Heart left ventricle (tissue), 13 donors: ENCODE data around the gene TMEM147.

ENCODE experiments used
- POLR2A ChIP-seq, 2 donors: fragments of 450-650 bp; IDR thresholded peaks; one replicate each; pipeline ENCODE4 v1.6.1; 2017; ENCODE audit warnings: antibody characterized with exemption in 2 of 2, mild to moderate bottlenecking in 2 of 2, moderate library complexity in 2 of 2
- TF ChIP-seq, protein P1 (sequence below), 12 donors: fragments of 200-600 bp; sonication (generic) in 4 of 12; IDR thresholded peaks; one replicate each; pipeline versions ENCODE4 v1.5.0 to v1.8.0; 2018 to 2022; ENCODE audit warnings: antibody characterized with exemption in 12 of 12, mild to moderate bottlenecking in 5 of 12
- donor health status: ischemic (EF 13 %, LVEDD 7.1; RV severe dilation, severe dysfunction).
- donor health status: DM: no; HTN: yes; CAD: no.
- donor health status: DM: no; HTN: no; CAD: no.
- donor health status: ischemic (EF 25% LVEDD 6.9; RV normal size, moderate dysfunction).
- donor health status: ischemic (EF 25% LVEDD 5.7; RV mildly dilated, moderate dysfunction).
- donor health status: ischemic (EF 35%, LVEDD 5.7; RV mildly dilated, moderate dysfunction).
- donor health status: nonischemic (EF 11% LVEDD 7.7; RV severe dilation, severe dysfunction).
- donor health status: DM: yes; HTN: yes; CAD: no.
- donor health status: PGD.
- donor health status: ischemic (EF 29% LVEDD 5.4; RV normal size, mild dysfunction).
- donor health status: nonischemic (EF 23%, LVEDD 6.1; RV moderate dilation, normal function).

- TF ChIP-seq POLR2A (IDR thresholded peaks at IDR 0.05): no peak
- TF ChIP-seq, protein P1, sequence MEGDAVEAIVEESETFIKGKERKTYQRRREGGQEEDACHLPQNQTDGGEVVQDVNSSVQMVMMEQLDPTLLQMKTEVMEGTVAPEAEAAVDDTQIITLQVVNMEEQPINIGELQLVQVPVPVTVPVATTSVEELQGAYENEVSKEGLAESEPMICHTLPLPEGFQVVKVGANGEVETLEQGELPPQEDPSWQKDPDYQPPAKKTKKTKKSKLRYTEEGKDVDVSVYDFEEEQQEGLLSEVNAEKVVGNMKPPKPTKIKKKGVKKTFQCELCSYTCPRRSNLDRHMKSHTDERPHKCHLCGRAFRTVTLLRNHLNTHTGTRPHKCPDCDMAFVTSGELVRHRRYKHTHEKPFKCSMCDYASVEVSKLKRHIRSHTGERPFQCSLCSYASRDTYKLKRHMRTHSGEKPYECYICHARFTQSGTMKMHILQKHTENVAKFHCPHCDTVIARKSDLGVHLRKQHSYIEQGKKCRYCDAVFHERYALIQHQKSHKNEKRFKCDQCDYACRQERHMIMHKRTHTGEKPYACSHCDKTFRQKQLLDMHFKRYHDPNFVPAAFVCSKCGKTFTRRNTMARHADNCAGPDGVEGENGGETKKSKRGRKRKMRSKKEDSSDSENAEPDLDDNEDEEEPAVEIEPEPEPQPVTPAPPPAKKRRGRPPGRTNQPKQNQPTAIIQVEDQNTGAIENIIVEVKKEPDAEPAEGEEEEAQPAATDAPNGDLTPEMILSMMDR (IDR thresholded peaks at IDR 0.05): no peak
Measured at GRCh38 chr19:35507561-35507960, 37.9 kb upstream of the TMEM147 start.
